NB4 (cell line): ENCODE measurements around the gene NDUFB11.

Source experiments
- DNase-seq: peaks from one replicate; pipeline ENCODE4 v3.0.0; 2010; ENCODE audit warnings: low read depth
- H3K4me3 ChIP-seq: one replicate; pipeline ENCODE4 v1.5.1; 2011; ENCODE audit warnings: mild to moderate bottlenecking, low read depth, low read length, moderate library complexity
- MYC ChIP-seq: IDR thresholded peaks from 2 replicates; pipeline ENCODE4 v1.6.1; 2011; ENCODE audit warnings: low read depth, low read length
- POLR2A ChIP-seq: IDR thresholded peaks from 2 replicates; pipeline ENCODE4 v1.6.1; 2011; ENCODE audit warnings: mild to moderate bottlenecking; ENCODE audit not compliant: insufficient read length; ENCODE audit errors: extremely low read depth
- TF ChIP-seq, protein P1 (sequence below): IDR thresholded peaks from 2 replicates; pipeline ENCODE4 v1.6.1; 2011; ENCODE audit warnings: low read depth, low read length
- TF ChIP-seq, protein P2 (sequence below): IDR thresholded peaks from one replicate; pipeline ENCODE4 v1.5.1; 2012; ENCODE audit warnings: low read depth, low read length

Gene NDUFB11

DNA sequence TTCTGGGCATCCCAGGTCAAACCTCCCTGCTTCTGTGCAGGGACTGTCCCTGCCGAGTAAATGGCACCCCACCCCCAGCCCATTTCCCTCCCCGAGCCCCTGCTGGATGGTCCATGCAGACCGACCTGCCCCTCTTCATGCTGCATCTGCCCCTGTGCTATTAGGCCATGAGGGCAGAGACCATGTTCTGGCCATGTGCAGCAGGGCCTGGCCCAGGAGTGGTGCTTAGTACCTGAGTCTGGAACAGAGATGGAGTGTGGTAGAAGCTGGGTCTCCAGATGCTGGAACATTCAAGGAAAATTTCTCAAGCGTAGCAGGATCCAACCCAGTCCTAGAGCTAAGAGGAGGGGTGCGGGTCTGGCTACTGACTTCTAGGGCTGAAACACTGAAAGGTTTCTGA is 33.8 kb upstream of the NDUFB11 start:
- DNase-seq = no peak
- TF ChIP-seq POLR2A (no peak), MYC (no peak)
- TF ChIP-seq, protein P1, sequence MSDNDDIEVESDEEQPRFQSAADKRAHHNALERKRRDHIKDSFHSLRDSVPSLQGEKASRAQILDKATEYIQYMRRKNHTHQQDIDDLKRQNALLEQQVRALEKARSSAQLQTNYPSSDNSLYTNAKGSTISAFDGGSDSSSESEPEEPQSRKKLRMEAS = no peak
- TF ChIP-seq, protein P2, sequence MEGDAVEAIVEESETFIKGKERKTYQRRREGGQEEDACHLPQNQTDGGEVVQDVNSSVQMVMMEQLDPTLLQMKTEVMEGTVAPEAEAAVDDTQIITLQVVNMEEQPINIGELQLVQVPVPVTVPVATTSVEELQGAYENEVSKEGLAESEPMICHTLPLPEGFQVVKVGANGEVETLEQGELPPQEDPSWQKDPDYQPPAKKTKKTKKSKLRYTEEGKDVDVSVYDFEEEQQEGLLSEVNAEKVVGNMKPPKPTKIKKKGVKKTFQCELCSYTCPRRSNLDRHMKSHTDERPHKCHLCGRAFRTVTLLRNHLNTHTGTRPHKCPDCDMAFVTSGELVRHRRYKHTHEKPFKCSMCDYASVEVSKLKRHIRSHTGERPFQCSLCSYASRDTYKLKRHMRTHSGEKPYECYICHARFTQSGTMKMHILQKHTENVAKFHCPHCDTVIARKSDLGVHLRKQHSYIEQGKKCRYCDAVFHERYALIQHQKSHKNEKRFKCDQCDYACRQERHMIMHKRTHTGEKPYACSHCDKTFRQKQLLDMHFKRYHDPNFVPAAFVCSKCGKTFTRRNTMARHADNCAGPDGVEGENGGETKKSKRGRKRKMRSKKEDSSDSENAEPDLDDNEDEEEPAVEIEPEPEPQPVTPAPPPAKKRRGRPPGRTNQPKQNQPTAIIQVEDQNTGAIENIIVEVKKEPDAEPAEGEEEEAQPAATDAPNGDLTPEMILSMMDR = no peak
- no peak overlapping the region for H3K4me3 ChIP-seq

DNA sequence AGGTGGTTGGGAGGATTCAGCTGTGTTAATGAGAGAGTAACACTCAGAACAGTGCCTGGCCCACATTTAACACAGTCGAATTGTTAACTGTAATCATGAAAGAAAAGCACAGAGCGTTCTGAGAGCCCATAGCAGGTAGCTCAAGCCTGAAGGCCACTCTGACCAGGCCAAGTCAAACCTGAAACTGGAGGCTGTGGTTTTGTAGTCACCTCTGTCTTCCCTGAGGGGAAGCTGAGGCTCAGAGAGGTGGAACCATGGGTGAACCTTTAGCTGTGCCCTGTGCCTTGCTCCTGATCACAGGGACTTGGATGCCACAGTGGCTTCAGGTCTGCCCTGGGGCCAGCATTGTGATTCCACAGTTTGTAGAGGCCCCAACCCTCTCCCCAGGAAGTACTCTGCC is 32.6 kb upstream of the NDUFB11 start:
- DNase-seq = no peak
- no peak overlapping the region for H3K4me3 ChIP-seq
- no peak for TF ChIP-seq POLR2A
- TF ChIP-seq, protein P2 = no peak
- no peak for TF ChIP-seq MYC
- TF ChIP-seq, protein P1 = no peak

DNA sequence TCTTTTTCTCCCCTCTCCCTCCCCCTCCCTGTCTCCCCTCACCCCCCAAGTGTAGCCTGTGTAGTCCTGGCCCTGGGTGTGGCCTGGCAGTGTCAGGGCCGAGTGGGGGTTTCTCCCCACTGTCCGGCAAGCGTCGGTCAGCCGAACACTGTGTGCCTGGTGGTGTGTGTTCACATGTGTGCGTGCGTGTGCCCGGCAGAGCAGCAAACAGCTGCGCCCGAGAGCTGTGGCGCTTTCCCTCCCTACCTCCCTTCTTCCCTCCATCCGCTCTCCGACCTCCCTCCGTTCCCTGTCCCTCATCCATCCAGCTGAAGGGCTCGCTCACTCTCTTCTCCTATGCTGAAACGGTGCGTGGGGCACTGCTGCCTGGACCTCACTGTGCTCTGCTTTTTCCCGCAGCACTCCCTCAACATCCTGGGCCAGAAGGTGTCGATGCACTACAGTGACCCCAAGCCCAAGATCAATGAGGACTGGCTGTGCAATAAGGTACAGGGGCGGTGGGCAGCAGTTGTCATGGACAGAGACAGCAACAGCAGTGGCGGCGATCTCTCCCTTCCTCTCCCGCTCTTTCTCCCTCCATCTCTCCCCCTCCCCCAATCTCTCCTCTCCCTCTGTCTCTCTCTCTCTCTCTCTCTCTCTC is 31.7 kb upstream of the NDUFB11 start:
- DNase-seq = no peak
- TF ChIP-seq MYC (no peak), POLR2A (no peak)
- TF ChIP-seq, protein P1 = no peak
- TF ChIP-seq, protein P2 = no peak
- no peak overlapping the region for H3K4me3 ChIP-seq

DNA sequence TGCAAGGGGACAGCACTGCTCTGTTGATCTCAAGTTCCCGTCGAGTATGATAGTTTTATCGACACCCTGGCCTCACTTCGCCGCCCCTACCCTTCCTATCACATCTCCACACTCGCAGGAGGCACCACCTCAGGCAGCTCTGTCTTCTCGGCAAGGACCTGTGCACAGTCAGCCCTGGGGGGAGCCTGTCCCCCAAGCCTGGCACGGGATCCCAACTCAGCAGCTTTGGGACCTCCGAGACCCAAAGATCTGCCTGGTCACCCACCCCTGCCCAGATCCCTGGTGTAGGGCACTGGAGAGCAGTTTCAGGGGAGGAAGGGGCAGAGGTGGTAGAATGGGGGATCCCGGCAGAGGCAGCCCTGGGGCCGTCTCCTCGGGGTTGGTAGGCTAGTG is 31.1 kb upstream of the NDUFB11 start:
- H3K4me3 ChIP-seq = no peak overlapping the region
- DNase-seq = no peak
- no peak for TF ChIP-seq POLR2A
- no peak for TF ChIP-seq MYC
- TF ChIP-seq, protein P2 = no peak
- TF ChIP-seq, protein P1 = no peak

DNA sequence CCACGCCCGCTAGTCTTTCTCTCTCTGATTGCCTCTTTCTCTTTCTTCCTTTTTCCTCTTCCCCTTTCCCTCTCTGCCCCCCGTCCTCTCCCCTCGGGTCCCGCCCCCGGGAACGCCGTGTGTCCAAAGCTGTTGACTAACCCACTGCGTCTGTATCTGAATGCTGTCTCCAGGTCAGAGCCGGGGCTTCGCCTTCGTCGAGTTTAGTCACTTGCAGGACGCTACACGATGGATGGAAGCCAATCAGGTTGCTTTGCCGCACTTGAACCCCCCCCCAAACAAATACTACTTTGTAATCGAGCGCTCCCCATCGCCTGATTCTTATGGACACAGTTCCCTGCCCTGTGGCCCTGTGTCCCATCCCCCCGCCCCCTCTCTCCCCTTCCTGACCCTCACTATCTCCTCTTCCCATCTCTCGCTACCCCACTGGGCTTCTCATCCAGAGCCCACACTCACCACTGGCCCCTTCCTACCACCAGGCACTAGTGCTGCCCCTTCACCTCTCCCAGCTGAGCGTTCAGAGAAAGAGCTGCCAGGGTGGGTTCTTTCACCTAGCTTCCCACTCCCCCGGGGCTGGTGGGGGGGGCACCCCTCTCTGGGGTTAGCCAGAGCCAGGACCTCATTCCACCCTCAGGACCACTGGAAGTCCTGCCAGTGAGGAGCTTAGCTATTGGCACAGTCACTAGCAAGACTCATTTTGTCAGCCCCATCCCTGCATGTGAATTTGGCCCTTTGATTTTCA is 30.5 kb upstream of the NDUFB11 start:
- no peak for TF ChIP-seq POLR2A
- TF ChIP-seq MYC = no peak
- TF ChIP-seq, protein P2 = no peak
- TF ChIP-seq, protein P1 = no peak
- no peak for DNase-seq
- H3K4me3 ChIP-seq = no peak overlapping the region
